ENCODE results near the gene DPPA4. TPM values are rescaled to one million over a fixed set of nuclear protein-coding genes. Genes with fewer than 3 reads are reported as not detected.

Gene DPPA4
- total RNA-seq, 4 donors from 2014 or later, result not detected

DNA sequence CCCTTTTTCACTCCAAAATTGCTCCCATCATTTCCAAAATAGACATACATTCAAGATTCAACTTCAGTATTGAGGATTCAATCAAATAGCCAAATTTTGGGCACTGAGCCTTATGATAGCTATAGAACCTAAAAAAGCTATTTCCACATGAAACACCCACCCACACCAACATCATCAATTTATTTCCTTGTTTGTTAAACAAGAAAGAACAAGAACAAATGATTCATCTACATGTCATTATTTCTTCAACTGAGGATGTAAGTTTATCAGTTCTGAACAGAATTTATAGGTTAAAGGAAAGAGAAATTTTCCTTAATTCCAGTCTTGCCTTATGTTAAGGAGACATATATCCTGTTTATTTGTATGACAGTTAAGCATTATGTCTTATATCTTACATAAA, 53.3 kb downstream of the DPPA4 start:
- no peaks in the 10 kb centered on the region for H3K27me3 ChIP-seq
- H3K36me3 ChIP-seq, result no peaks in the 10 kb centered on the region
- H3K4me3 ChIP-seq, result no peak overlapping the region
- TF ChIP-seq, protein P1, sequence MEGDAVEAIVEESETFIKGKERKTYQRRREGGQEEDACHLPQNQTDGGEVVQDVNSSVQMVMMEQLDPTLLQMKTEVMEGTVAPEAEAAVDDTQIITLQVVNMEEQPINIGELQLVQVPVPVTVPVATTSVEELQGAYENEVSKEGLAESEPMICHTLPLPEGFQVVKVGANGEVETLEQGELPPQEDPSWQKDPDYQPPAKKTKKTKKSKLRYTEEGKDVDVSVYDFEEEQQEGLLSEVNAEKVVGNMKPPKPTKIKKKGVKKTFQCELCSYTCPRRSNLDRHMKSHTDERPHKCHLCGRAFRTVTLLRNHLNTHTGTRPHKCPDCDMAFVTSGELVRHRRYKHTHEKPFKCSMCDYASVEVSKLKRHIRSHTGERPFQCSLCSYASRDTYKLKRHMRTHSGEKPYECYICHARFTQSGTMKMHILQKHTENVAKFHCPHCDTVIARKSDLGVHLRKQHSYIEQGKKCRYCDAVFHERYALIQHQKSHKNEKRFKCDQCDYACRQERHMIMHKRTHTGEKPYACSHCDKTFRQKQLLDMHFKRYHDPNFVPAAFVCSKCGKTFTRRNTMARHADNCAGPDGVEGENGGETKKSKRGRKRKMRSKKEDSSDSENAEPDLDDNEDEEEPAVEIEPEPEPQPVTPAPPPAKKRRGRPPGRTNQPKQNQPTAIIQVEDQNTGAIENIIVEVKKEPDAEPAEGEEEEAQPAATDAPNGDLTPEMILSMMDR (IDR thresholded peaks at IDR 0.05), result no peak
- TF ChIP-seq POLR2A (IDR thresholded peaks at IDR 0.05), result no peak
- peaks cover 0 to 5% (median 0%) of the 10 kb centered on the region in 3 donors for H3K9me3 ChIP-seq
- no peak for DNase-seq
- H3K4me1 ChIP-seq, result no peaks in the 10 kb centered on the region
- H3K27ac ChIP-seq, result no peak overlapping the region
- intact Hi-C loops (cut with DNase I), result no loop called here

DNA sequence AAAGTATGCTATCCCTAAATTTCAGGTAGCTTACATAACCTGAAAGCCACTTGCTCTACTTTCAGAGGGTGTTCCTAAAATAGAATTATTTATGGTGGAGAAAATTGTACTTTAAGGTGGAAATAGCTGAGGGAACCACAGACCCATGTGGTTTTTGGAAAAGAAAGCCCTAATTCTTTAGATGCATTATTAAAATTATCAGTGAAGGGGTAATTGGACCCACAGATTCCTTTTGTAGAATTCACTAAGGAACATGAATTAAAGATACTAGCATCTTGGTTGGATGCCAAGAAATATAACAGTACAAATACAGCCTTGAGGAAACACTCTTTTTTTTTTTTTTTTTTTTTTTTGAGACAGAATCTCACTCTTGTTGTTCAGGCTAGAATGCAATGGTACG, 58.8 kb downstream of the DPPA4 start:
- 56 to 77% methylated on average over 1 of the region's 1 CpG for WGBS, 2 donors
- Histone ChIP-seq H3K27ac (no peak overlapping the region), H3K36me3 (no peaks in the 10 kb centered on the region), H3K9me3 (peaks cover 0 to 5% (median 0%) of the 10 kb centered on the region in 3 donors), H3K4me3 (no peak overlapping the region), H3K4me1 (no peaks in the 10 kb centered on the region), H3K27me3 (no peaks in the 10 kb centered on the region)
- no peak for DNase-seq
- intact Hi-C loops (cut with DNase I), result no loop called here
- no peak for TF ChIP-seq POLR2A (IDR thresholded peaks at IDR 0.05)
- TF ChIP-seq, protein P1 (IDR thresholded peaks at IDR 0.05), result no peak

DNA sequence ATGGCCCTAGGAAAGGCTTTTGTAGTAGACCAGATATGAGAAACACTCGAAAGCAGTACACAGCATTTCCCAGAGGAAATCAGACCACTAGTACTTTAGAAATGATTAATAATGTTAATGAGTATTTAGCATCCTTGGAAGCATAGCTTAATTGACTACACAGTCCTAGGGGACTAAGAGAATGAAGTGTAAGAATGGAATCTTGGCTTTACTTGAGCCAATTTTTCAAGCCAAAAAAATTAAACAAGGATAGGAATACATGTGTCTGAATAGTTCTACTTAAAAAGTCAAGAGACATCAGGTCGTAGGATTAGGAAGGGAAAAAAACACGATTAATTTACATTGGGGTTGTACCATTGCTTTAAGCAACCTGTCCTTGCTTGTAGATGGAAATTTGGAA, 59.2 kb downstream of the DPPA4 start:
- Histone ChIP-seq H3K4me1 (no peaks in the 10 kb centered on the region), H3K9me3 (peaks cover 0 to 5% (median 0%) of the 10 kb centered on the region in 3 donors), H3K27me3 (no peaks in the 10 kb centered on the region), H3K27ac (no peak overlapping the region), H3K4me3 (no peak overlapping the region), H3K36me3 (no peaks in the 10 kb centered on the region)
- TF ChIP-seq, protein P1 (IDR thresholded peaks at IDR 0.05), result no peak
- TF ChIP-seq POLR2A (IDR thresholded peaks at IDR 0.05), result no peak
- WGBS, 2 donors, result 6 to 34% methylated on average over 3 of the region's 3 CpGs
- intact Hi-C loops (cut with DNase I), result no loop called here
- DNase-seq, result no peak

Small RNAs within 50 kb of the gene (small RNA-seq; reads per million reads assigned to genes)
- gene AC124945.1 (0 reads per million in 4 donors), gene RF00017 (0 reads per million in 4 donors)

Other genes starting within 250 kb of the DPPA4 start
- not detected for gene MORC1, start 219.4 kb downstream of the DPPA4 start, total RNA-seq
- not detected for gene C3orf85, start 200.8 kb downstream of the DPPA4 start, total RNA-seq
- gene DPPA2, start 21.0 kb downstream of the DPPA4 start, total RNA-seq, result not detected

Measured in esophagus squamous epithelium (tissue), 5 donors.